ENCODE results near the gene CACNA1C.

CACNA1C gene

DNA sequence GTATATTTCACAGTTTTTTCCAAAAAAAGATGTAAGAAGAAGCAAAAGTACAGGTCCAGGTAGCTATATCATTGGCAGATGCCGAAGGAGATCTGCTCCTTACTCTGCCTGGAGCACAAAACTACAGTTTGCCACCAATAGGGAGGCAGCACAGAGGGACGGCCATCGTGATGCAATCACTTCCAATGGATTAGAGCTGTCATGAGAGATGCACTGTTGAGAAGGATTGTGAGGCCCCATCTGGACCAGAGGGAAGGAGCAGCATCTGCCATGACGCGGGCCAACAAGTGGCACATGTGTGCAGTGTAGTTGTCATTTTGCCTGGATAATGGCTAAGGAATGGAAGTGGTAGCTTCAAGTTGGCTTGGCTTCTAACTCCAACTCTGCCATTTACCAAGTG lies 423.2 kb downstream of the CACNA1C start:
- Mint-ChIP-seq H3K4me3 (no peak overlapping the region), H3K27me3 (peaks cover 56% of the 10 kb centered on the region), H3K27ac (ENCODE audit: low read depth) (no peak overlapping the region), H3K4me1 (no peaks in the 10 kb centered on the region), H3K36me3 (ENCODE audit: insufficient read depth) (no peaks in the 10 kb centered on the region), H3K9me3 (no peaks in the 10 kb centered on the region)
- DNase-seq (ENCODE audit: low spot score in 2 of 2) (no peak), ATAC-seq (replicated peaks; ENCODE audit: extremely low read depth, poor library complexity, severe bottlenecking) (no peak)

DNA sequence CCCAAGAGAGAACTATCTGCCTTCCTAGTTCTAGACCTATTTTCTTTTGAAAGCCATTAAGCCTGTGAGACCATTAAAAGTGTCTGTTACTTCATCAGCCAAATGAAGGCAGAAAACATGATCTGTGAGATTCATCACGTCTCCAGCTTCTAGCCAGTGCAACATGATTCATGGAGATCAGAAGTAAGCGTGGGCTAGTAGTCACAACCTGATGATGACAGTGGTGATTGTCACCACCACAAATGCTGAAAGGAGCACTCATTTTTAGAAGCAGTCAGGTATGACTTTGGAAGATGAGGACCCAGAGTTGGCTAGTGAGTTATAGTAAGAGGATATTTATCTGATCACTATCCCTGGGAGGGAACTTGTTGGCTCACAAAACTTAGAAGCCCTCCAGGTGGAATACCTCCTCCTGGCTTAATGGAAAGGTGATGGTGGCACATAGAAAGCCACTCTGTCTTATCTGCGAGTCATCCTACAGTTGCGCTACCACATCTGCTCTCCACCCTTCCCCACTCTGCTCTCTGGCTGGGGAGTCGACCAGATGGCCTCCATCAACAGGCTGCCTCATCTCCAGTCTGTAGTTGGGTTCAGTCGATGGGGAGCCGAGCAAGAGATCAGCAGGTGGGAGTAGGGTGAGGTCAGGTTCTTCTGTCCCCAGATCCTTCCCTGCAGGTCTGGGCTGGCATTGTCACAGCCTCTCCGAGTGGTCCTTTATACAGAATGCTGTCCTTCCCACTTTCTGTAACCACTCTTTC lies 424.4 kb downstream of the CACNA1C start:
- H3K27me3 Mint-ChIP-seq, result peaks cover 45% of the 10 kb centered on the region
- H3K36me3 Mint-ChIP-seq (ENCODE audit: insufficient read depth), result no peaks in the 10 kb centered on the region
- no peak overlapping the region for H3K4me3 Mint-ChIP-seq
- ATAC-seq (replicated peaks; ENCODE audit: extremely low read depth, poor library complexity, severe bottlenecking) (no peak), DNase-seq (ENCODE audit: low spot score in 2 of 2) (no peak)
- H3K27ac Mint-ChIP-seq (ENCODE audit: low read depth), result no peak overlapping the region
- H3K4me1 Mint-ChIP-seq, result no peaks in the 10 kb centered on the region
- H3K9me3 Mint-ChIP-seq, result no peaks in the 10 kb centered on the region

GRCh38 chr12:2479851-2480535 lies 427.2 kb downstream of the CACNA1C start:
- peaks cover 2% of the 10 kb centered on the region for H3K36me3 Mint-ChIP-seq (ENCODE audit: insufficient read depth)
- H3K4me1 Mint-ChIP-seq, result no peaks in the 10 kb centered on the region
- DNase-seq (ENCODE audit: low spot score in 2 of 2), result no peak

GRCh38 chr12:2481346-2481745 lies 428.6 kb downstream of the CACNA1C start:
- Mint-ChIP-seq H3K9me3 (no peaks in the 10 kb centered on the region), H3K27ac (ENCODE audit: low read depth) (no peak overlapping the region), H3K4me1 (no peaks in the 10 kb centered on the region), H3K27me3 (peaks cover 50% of the 10 kb centered on the region), H3K4me3 (no peak overlapping the region), H3K36me3 (ENCODE audit: insufficient read depth) (peaks cover 2% of the 10 kb centered on the region)
- no peak for DNase-seq (ENCODE audit: low spot score in 2 of 2)
- ATAC-seq (replicated peaks; ENCODE audit: extremely low read depth, poor library complexity, severe bottlenecking), result no peak

More at GRCh38 chr12:2479851-2480535, 427.2 kb downstream of the CACNA1C start:
- no peak overlapping the region for H3K27ac Mint-ChIP-seq (ENCODE audit: low read depth)
- no peak overlapping the region for H3K4me3 Mint-ChIP-seq
- H3K27me3 Mint-ChIP-seq, result peaks cover 52% of the 10 kb centered on the region
- ATAC-seq (replicated peaks; ENCODE audit: extremely low read depth, poor library complexity, severe bottlenecking), result no peak
- H3K9me3 Mint-ChIP-seq, result no peaks in the 10 kb centered on the region

DNA sequence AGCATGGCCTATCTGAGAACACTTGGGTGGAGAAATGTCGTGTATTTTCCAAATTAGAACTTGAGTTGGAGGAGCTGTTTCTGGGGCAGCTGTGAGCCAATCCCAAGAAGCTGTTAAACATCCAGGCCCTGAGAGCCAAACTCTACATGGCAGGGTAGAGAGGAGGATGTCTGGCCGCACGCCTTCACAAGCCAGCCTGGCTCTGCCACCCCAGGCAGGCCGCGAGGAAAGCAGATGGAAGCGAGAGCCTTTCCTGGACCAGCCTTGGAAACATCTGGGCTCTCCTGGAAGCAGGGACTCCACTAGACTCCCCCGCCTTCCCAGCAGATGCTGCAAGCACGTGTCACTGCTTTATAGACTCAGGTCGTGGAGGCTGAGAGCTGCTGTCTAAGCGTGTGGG lies 429.2 kb downstream of the CACNA1C start:
- Mint-ChIP-seq H3K9me3 (no peaks in the 10 kb centered on the region), H3K27me3 (peaks cover 55% of the 10 kb centered on the region), H3K27ac (ENCODE audit: low read depth) (no peak overlapping the region), H3K4me1 (no peaks in the 10 kb centered on the region), H3K36me3 (ENCODE audit: insufficient read depth) (peaks cover 2% of the 10 kb centered on the region), H3K4me3 (no peak overlapping the region)
- DNase-seq (ENCODE audit: low spot score in 2 of 2) (no peak), ATAC-seq (replicated peaks; ENCODE audit: extremely low read depth, poor library complexity, severe bottlenecking) (no peak)

DNA sequence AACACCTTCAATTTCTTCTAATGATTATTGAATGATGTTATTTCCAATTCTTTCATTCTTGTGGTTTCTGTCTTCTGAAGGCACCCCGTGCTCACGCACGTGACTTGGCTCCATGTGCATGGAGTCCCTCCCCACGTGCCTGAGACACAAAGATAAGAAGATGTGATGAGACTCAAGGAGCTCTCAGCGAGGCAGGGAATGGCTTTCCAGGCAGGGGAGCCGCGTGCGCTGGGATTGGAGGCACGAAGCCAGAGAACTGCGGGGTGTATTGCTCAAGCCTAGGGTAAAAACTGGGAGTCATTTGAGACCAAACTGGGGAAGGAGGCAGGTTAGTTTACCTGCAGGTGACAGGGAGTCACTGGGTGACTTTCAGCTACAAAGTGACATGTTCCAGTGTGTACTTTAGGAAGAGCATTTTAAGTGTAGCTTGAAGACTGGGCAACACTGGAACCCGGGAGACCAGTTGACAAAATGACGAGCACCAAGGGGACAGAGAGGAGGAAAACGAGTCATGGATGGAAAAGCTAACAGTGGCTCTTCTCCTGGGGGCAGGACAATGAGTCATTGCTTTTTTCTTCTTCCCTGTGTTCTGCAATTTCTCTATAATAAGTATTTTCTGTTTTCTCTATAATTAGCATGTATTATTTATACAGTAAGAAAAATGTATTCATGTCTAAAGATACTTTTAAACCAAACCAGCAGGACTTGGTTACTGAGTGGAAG lies 430.3 kb downstream of the CACNA1C start:
- Mint-ChIP-seq H3K9me3 (no peaks in the 10 kb centered on the region), H3K4me1 (no peaks in the 10 kb centered on the region), H3K27ac (ENCODE audit: low read depth) (no peak overlapping the region), H3K4me3 (no peak overlapping the region), H3K36me3 (ENCODE audit: insufficient read depth) (peaks cover 2% of the 10 kb centered on the region), H3K27me3 (peaks cover 65% of the 10 kb centered on the region)
- no peak for ATAC-seq (replicated peaks; ENCODE audit: extremely low read depth, poor library complexity, severe bottlenecking)
- no peak for DNase-seq (ENCODE audit: low spot score in 2 of 2)

GRCh38 chr12:2483713-2484112 lies 430.9 kb downstream of the CACNA1C start:
- H3K4me3 Mint-ChIP-seq, result no peak overlapping the region
- H3K27ac Mint-ChIP-seq (ENCODE audit: low read depth), result no peak overlapping the region
- peaks cover 2% of the 10 kb centered on the region for H3K36me3 Mint-ChIP-seq (ENCODE audit: insufficient read depth)
- ATAC-seq (replicated peaks; ENCODE audit: extremely low read depth, poor library complexity, severe bottlenecking), result no peak
- peaks cover 69% of the 10 kb centered on the region for H3K27me3 Mint-ChIP-seq
- no peaks in the 10 kb centered on the region for H3K4me1 Mint-ChIP-seq
- DNase-seq (ENCODE audit: low spot score in 2 of 2), result no peak
- H3K9me3 Mint-ChIP-seq, result no peaks in the 10 kb centered on the region

DNA sequence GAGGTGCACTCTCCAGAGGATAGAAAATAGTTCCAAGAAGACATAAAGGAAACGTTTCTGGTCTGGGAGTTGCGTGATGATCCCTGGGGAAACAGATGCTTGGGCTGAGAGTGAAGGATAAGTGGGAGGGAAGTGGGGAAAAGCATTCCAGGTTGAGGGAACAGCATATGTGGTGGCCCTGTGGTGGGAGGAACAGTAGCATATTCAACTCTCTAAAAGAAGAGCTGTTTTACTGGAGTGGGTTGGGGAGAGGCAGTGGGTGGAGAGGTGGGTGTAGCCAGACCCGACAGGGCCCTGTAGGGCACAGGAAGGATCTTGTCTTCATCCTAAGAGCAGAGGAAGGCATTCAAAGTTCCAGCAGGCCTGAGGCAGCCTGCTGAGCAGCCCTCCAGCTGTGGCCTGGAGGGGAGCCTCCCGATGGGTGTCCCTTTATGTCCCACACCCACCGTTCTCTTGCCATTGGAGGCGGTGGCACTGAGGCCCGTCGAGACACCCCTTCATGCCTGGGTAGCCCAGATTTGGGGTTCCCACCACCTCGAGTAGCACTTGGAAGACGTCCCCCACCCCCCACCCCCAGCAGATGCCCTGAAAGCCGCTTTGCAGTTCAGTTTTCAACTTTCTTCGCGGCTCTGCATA lies 431.5 kb downstream of the CACNA1C start:
- ATAC-seq (replicated peaks; ENCODE audit: extremely low read depth, poor library complexity, severe bottlenecking) (no peak), DNase-seq (ENCODE audit: low spot score in 2 of 2) (no peak)
- Mint-ChIP-seq H3K9me3 (no peaks in the 10 kb centered on the region), H3K27ac (ENCODE audit: low read depth) (no peak overlapping the region), H3K4me3 (no peak overlapping the region), H3K36me3 (ENCODE audit: insufficient read depth) (peaks cover 2% of the 10 kb centered on the region), H3K27me3 (peaks cover 69% of the 10 kb centered on the region), H3K4me1 (no peaks in the 10 kb centered on the region)

DNA sequence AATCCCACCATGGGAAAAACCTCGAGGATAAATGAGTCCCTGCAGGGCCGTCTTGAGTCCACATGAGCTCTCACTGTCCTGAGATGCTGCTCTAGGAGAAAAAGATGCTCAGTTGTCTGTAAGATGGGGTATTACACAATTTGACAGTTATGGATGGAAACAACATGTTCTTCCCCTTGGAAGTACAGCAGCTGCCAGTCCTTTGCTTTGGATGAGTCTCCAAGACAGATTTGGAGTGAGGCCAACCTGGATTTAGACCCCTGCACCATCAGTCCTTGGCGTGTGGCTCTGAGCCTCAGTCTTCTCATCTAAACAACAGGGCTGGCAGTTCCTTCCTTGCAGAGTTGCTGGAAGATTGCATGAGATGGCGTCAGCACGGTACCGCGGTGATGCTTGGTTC lies 432.9 kb downstream of the CACNA1C start:
- Mint-ChIP-seq H3K36me3 (ENCODE audit: insufficient read depth) (peaks cover 2% of the 10 kb centered on the region), H3K4me3 (no peak overlapping the region), H3K27me3 (peaks cover 56% of the 10 kb centered on the region), H3K27ac (ENCODE audit: low read depth) (no peak overlapping the region), H3K4me1 (no peaks in the 10 kb centered on the region), H3K9me3 (no peaks in the 10 kb centered on the region)
- ATAC-seq (replicated peaks; ENCODE audit: extremely low read depth, poor library complexity, severe bottlenecking) (no peak), DNase-seq (ENCODE audit: low spot score in 2 of 2) (no peak)

- H3K27me3 Mint-ChIP-seq, result peaks cover 55% of the 10 kb centered on the region
- ATAC-seq (replicated peaks; ENCODE audit: extremely low read depth, poor library complexity, severe bottlenecking), result no peak
- no peaks in the 10 kb centered on the region for H3K9me3 Mint-ChIP-seq
- H3K36me3 Mint-ChIP-seq (ENCODE audit: insufficient read depth), result peaks cover 2% of the 10 kb centered on the region
- no peak for DNase-seq (ENCODE audit: low spot score in 2 of 2)
- H3K4me1 Mint-ChIP-seq, result no peaks in the 10 kb centered on the region
- H3K4me3 Mint-ChIP-seq, result no peak overlapping the region
- H3K27ac Mint-ChIP-seq (ENCODE audit: low read depth), result no peak overlapping the region
Measured at GRCh38 chr12:2486796-2487195, 434.0 kb downstream of the CACNA1C start.

GRCh38 chr12:2487278-2487677 lies 434.5 kb downstream of the CACNA1C start:
- Mint-ChIP-seq H3K36me3 (ENCODE audit: insufficient read depth) (peaks cover 2% of the 10 kb centered on the region), H3K27ac (ENCODE audit: low read depth) (no peak overlapping the region), H3K4me3 (no peak overlapping the region), H3K27me3 (peaks cover 55% of the 10 kb centered on the region), H3K9me3 (no peaks in the 10 kb centered on the region), H3K4me1 (no peaks in the 10 kb centered on the region)
- no peak for DNase-seq (ENCODE audit: low spot score in 2 of 2)
- ATAC-seq (replicated peaks; ENCODE audit: extremely low read depth, poor library complexity, severe bottlenecking), result no peak

GRCh38 chr12:2488131-2488530 lies 435.3 kb downstream of the CACNA1C start:
- no peak overlapping the region for H3K4me3 Mint-ChIP-seq
- H3K36me3 Mint-ChIP-seq (ENCODE audit: insufficient read depth), result no peaks in the 10 kb centered on the region

More at GRCh38 chr12:2488131-2488530, 435.3 kb downstream of the CACNA1C start:
- Mint-ChIP-seq H3K27me3 (peaks cover 52% of the 10 kb centered on the region), H3K9me3 (no peaks in the 10 kb centered on the region), H3K4me1 (no peaks in the 10 kb centered on the region), H3K27ac (ENCODE audit: low read depth) (no peak overlapping the region)
- ATAC-seq (replicated peaks; ENCODE audit: extremely low read depth, poor library complexity, severe bottlenecking) (no peak), DNase-seq (ENCODE audit: low spot score in 2 of 2) (no peak)
